ENCODE results near the gene KRT37.
"Not testable (repeated sequence)": the region's sequence is repeated elsewhere in the genome, so short reads cannot be mapped to it uniquely, and the experiment has no call there.

The KRT37 gene

DNA sequence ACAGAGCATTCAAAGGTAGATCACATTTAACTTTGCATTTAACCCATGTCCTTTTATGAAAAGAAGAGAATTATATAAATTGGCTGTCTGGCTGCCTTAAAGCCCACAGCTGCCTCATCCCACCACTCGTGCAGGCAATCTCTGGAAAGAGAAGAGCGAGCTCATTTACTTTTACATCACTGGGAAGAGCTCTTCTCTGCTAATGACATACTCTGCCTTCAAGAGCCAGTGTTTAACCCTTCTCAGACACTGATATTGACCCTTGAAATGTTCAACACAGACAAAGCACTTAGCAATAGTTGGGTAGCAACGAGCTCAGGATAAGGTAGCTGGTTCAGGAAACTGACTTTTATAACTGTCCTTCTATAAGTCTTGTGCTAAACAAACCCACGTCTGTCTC is 9.6 kb upstream of the KRT37 start:
- no peak for DNase-seq

DNA sequence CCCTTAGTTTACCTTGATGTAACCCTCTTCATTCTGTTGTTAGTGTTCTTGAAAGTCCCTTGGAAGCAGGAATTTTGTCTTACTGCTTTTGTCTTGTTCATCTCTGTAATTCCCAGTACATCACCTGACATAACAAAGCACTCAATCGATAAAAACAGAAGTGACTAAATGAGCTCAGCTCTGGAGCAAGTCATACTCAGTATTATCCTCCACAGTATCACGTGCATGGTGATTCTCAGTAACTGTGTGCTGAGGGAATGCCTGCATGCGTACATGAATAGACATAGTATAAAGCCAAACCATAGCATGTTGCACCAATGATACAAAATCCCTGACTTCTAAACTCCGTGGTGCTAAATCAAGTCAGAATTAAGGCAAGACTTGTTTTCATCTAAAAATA is 9.2 kb upstream of the KRT37 start:
- DNase-seq = no peak

DNA sequence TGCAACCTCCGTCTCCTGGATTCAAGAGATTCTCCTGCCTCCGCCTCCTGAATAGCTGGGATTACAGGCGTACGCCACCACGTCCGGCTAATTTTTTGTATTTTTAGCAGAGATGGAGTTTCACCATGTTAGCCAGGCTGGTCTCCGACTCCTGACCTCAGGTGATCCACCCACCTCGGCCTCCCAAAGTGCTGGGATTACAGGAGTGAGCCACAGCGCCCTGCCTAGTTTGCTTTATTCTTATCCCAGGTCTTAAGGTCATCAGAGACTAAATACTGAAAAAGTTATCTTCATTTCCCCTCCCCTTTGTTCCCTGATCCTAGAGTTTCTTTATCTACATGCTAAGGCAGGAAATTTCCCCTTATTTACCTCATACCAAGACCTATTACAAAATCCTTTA is 6.0 kb upstream of the KRT37 start:
- not testable (repeated sequence) for DNase-seq

DNA sequence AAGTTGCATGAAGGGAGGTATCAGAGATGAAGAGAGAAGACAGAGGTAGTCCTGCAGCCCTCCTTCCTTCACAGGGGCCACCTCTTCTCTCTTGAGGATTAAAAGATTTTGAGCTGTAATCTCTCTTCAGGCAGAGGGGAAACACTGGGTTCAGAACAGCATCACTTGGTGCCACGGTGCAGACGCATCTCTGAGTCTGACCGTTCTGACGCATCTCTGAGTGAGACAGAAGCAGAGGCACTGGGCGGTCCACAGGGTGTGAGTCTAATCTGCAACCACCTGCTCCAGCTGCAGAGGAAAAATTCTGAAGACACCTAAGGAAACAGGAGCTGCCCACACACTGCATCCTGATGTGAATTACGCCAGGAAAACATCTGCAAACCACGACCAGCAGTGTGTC is 5.3 kb upstream of the KRT37 start:
- no peak for DNase-seq

DNA sequence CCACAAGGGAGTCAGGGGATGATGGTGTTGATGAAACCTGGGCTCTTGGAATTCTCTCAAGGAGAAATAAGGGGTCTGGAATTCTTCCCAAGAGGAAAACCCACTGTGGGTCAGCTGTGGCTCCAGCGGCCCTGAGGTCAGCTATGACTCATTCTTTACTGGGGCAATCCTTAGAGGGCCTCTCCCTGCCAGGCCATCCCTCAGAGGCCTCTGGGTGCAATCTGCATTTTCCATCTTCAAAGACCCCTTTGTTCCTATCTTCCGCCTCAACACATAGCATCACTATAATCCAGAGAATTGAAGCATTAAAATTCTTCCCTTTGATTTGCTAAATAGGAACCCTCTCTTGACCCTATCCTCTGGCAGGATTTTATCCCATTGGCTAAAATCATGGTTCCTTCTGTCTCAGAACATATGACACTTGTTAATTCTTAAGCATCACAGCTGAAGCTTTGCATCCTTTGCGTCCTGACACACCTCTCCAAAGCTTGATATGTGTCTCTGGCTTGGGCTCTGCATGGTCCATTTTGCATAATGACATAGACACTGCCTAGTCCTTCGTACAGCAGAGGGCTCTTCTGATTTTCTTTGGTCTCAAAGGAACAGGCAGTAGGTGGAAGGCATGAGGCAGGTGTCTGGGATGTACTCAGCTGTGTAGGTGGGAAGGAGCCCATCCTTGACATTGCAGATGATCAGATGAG is 4.4 kb upstream of the KRT37 start:
- peak; percentile 50 for DNase-seq

DNA sequence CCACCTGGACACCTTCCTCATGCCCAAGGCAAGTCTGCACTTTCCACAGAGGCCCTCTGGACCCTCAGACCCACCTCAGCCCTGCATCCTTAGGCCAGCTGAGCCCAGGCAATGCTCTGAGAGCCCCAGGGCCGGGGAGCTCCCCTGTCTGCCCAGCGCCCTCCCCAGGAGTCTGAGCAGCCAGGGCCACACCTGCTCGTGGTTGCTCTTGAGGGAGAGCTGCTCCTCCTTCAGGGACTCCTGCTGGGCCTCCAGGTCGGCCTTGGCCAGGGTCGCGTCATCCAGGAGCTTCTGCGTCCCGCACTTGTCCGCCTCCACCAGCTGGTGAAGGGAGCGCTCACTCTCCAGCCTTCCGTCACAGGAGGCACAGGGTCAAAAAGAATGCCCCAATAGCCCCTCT is 1.8 kb downstream of the KRT37 start:
- not testable (repeated sequence) for DNase-seq

DNA sequence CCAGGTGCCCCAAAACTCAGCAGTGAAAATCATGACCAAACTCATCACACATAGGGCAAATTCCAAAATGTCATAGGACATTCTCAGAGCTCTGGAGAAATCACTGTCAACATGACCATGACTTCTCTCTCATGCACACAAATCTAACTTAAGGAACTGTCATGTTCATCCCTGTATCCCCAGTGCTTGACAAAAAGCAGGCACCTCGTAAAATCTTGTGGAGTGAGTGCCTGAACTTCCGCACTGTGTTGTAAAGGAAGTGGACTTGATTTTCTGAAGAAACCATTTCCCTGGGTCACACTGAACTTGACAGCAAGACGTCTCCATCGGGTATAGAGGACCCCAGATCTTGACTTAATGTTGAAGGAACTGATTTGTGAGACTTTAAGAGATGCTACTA is 2.8 kb downstream of the KRT37 start:
- no peak for DNase-seq

DNA sequence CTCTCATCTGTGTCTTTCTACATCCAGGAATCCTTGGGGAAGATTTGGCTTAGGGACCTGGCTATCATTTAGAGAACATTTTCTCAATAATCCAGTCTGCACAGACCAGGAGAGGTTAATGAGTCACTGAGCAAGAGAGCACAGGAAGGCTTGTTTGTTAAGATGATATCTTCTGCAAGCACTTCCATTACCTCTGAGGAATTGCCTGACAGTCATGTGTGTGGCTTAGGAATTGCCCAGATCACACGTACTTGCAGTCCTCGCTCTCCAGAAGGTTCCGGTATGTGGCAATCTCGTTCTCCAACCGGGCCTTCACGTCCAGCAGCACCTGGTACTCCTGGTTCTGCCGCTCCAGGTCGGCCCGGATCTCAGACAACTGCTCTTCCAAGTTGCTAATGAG is 3.3 kb downstream of the KRT37 start:
- peak; percentile 36 for DNase-seq

DNA sequence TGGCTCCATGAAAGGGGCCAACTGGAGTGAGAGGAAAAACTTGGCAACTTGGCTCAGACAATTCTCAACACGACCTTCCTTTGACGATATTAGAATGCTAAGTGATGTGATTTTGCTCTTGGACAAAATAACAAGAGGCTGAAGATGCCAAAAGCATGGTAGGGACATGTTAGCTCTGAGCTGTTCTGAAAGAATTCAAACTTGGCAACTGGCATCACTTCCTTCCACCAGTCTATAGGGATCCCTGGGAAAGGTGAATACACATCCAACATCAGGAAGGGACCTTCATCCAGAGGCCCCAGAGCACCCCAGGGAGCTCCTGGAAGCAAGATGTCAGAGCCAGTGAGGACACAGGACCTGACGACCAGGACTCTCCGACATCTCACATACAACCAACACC is 4.3 kb downstream of the KRT37 start:
- DNase-seq = no peak

DNA sequence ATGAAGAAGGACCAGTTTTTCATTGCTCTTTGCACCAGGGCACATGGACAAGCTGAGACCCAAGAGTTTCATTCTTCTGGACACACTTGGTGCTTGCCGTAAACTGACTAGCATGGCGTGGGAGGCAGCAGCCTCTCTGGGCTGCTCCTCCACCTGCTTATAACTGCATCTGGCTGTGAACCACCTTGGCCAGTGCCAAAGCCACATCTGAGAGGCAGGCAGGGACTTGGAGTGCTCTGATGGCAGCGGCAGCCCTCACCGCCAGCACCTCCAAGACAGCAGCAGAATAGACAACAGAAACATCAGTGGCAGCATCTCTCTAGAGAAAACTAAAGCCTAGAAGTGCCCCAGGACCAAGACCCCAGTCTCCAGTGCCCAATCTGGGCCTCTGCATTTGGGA is 4.7 kb downstream of the KRT37 start:
- DNase-seq = no peak

DNA sequence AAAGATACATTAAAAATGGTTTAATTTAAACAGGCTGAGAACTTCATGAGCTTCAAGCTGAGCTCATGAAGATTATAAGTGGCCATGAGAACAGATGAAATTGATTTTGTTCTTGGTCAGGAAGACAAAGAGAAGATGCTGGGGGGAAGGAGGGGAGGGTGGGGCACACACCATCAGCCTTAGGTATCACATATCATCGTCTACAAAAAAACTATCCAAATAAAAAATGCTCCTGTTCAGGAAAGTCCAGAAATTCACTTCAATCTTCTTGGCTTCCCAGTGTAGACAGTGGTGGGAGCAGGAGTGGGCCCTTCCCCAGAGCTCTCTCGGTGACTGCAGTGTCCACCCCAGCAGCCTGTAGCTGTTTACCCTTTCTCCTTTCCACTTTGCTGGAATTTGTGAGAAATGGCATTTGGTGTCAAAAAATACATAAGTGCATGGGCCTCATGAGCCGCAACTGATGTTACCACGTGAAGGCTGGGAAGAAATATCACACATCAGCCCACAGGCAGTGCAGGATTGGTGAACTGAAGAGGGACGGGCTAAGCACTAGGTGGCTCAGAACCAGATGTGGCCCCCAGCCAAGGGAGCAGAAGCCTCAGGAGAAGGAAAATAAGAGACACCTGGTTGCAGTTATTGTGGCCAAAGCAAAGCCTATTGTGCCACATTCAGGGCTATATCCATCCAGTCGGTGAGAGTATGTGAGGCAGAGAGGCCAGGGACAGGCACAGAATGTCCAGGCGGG is 6.1 kb downstream of the KRT37 start:
- DNase-seq = no peak

DNA sequence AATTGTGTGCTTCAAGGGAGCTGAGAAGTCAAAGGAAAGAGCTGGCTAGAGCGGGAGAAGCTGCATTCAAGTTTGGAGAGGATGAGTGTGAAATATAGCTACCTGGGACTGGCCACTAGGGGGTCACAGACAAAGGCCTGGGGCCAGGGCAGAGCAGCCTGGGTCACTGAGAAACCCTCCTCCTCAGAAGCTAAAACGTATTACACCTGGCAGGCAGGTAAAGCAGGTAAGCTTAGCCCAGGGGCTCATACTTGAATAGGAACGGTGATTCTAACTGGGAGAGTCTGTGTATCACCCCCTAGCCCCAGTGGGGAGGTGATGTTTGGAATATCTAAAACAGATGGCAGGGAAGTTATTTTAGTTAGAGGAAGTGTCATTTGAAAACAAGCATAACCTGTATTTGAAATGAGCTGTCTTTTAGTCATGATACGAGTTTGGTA is 6.8 kb downstream of the KRT37 start:
- DNase-seq = no peak

DNA sequence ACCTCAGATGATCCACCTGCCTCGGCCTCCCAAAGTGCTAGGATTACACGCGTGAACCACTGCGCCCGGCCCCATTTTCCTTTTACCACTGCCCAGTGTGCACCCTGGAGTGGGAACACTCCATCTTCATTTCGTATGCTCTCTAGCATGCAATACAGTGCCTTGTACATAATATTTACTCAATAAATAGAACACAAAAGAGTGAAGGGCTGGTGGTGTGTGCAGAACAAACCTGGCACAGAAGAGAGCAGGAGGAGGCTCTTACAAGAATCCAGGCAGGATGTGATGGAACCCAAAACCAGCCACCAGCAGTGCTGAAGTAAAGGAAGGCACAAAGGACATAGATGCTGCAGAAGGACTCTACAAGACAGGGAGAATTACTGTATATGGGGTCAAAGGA is 7.3 kb downstream of the KRT37 start:
- DNase-seq = no peak

DNA sequence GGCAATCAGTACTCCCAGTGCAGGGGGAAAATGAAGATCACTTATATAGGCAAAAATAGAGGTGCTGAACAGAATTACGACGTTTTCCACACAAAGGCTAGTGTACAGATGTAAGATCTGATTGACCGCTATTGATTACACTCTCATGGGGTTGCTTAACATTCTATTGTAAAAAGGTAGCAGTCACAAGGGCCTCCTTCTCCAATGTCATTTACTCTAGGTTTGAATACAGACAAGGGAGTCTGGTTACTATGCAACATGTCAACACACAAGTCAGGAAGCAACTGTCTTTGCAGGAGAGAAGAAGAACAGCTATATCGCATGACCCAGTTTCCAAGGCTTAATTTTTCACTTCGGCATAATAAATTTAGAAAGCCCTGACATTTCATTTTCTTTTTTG is 7.9 kb downstream of the KRT37 start:
- no peak for DNase-seq

DNA sequence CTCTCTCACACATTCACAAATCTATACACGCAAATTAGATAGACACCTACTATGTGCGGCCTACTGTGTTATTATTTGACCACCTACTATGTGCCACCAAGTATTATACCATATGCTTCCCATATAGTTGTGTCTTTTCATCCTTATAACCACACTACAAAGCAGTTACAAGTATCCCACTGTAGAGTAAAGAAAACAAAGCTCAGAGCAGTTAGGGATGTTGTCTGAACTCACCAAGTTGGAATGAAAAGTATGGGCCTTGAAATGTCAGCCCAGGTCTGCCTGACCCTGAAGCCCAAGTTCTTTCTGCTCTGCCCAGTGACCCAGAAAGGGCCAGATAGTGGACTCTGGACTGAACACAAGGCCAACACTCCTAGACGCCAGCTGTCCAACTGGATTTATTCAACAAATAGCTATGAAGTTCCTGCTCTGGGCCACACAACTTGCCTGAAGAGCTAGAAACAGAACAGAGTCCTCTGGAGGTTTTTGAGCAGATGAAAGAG is 8.5 kb downstream of the KRT37 start:
- no peak for DNase-seq

DNA sequence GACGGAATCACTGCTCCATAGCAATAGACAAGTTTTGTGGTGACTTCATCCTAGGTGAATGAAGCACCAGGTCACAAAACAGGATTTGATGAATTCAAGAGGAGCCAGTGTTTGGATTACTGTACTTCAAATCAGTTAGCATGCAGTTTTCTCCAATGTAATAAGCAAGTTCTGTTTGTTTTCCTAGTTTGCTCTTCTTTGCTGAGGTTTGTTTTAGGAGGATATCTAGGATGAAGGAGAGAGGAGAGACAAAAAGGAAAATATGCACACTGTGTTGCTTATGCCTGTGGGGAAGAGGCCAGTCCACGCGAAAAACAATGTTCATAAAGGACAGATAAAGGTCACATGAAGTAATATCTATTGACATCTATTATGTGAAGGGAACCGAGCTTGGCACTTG is 9.0 kb downstream of the KRT37 start:
- DNase-seq = no peak

DNA sequence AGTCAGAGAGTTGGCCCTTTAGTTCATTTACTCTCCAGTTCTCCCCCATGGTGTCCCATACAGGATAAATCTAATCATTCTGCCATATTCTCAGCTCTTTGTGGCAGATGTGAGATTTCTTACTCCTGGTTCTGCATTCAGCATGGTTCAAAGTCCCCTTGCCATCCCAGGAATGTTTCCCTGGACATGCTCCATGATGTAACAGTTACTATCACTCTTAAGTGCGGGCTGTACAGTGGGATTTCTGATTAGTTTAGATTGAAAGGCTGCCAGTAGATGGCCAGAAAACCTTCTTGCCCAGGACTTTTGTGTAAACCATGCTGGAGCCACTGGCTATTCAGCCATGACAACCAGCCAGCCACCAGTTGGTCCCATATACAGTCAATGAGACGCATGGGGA is 10.4 kb downstream of the KRT37 start:
- no peak for DNase-seq

DNA sequence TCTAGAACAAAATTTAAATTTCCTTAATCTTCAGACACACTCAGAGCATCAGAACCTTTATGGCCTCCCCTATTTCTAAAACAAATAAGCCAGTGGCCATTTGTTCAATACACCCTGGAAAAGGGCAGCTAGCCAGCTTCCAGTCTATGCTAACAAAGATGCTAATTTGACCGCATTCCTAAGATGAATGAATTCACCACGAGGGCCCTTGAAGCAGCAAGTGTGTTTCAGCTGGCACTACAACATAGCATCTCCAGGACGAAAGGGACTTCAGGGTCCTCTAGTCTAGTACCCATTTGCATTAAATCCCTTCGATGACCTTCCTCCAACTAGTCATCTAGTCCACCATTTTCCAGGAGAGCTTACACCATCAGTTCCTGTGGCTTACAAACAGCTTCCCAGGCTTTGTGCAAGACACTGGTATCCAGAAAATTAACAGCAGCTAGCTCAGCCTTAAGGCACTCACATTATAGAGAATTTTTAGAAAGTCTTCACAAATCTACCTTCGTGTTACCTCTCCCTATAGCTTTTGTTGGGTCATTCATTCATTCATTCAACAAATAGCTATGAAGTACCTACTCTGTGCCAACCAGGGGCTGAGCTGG is 10.9 kb downstream of the KRT37 start:
- DNase-seq = no peak

DNA sequence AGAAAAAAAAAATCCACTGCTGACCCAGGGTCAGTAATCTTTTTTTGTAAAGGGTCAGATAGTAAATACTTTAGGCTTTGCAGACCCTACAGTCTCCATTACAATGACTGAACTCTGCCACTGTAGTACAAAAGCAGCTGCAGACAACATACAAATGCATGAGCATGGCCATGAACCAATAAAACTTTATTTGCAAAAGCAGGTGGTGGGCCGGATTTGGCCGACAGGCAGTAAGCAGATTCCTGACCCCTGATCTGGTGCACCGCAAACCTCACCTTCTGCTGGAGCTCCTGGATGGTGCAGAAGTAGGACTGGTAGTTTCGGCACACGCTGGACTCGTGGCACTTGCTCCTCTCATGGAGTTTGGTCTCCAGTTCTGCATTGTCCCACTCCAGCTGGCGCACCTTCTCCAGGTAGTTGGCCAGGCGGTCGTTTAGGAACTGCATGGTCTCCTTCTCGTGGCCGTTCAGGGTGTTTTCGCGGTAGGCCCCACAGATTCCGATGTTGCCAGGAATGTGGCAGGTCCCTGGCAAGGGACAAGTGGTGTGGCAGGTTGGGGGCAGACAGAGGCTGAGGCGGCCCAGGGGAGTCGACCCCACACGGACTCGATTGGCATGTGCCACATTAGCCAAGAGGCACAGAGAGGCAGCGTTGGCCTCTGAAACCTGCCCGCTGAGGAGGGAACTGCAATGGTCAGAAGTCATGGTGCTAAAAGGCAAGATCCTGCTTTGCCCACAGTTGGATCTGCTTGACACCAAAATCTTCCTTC is 13.1 kb downstream of the KRT37 start:
- DNase-seq = no peak

DNA sequence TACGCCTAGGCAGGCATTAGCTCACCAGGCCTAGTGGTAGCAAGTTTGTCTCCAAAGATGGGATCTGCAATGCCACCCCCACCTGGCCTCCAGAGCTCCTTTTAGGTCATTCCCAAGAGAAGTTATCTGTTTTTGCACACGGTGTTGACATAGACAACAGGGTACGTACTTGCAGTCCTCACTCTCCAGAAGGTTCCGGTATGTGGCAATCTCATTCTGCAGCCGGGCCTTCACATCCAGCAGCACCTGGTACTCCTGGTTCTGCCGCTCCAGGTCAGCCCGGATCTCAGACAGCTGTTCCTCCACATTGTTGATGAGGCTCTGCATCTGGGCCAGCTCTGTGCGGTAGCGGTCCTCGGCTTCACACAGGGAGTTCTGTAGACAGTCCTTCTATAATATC is 17.2 kb downstream of the KRT37 start:
- no peak for DNase-seq

DNA sequence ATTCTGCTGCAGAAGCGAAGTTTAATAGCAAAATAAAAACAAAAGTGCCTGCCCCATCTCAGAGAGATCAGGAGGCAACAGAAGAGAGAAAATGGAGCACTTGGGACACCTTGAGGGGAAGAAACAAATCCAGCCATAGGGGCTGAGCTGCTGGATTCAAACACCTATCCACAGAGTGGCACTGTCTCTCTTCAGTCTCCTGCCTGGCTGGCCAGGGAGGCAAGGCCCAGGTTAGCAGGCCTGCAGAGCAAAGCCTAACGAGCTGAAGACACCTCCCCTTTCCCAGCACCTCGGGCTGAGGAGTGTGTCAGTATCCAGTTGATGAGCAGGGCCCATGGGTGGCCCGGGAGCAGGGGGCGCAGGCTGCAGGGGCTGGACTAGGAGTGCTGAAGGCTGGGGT is 18.2 kb downstream of the KRT37 start:
- DNase-seq = no peak

DNA sequence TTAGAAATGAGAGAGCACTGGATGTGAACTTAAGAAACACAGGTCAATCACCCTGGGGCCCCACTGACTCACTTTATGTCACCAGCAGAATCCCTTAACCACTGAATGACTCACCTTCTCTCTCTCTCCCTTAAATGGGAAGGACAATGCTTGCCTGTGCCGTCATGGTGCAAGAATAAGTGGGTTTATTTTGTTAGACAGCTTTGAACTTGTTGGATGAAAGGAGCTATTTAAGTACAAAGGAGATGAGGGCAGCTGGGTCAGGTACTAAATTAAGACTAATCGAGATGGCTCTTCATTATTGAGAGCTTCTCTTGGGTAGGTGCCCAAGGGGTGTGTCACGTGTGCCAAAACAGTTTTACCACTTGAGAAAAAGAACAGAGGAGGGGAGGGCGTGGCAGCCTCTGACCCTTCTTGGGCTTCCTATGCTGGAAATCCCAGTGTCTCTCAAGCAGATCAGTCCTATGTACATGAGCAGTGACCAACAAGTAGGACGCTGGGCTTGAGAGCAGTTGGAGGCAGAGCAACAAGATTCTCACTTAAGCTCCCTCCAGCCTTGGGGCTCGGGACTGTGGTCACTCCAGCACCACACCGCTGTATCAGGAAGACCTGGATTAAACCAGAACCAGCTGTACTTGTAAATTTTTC is 20.2 kb downstream of the KRT37 start:
- DNase-seq = peak; percentile 93
